CD14-positive monocyte (primary cell): Measurements from ENCODE around the gene MAVS. TPM values are rescaled to one million over a fixed set of nuclear protein-coding genes. Genes with fewer than 3 reads are reported as not detected.

ENCODE experiments used
- DNase-seq, 3 donors: peaks; one replicate each; pipeline ENCODE4 v3.0.0-alpha.2; 2011 to 2022
- H2AFZ ChIP-seq: 2 replicates; pipeline ENCODE4 v1.6.0; 2012; ENCODE audit warnings: mild to moderate bottlenecking, low read depth, low read length, inconsistent platforms; ENCODE audit not compliant: insufficient read depth, poor library complexity, severe bottlenecking
- H3K27ac ChIP-seq, 2 donors: 1 replicate in 1 of 2; 2 replicates in 1 of 2; pipeline ENCODE4 v1.5.1; 2012 to 2013; ENCODE audit warnings: low read length in 2 of 2, control low read depth in 1 of 2, inconsistent platforms in 1 of 2, low read depth in 1 of 2, mild to moderate bottlenecking in 1 of 2
- H3K27me3 ChIP-seq, 2 donors: one replicate each; pipeline versions ENCODE4 v1.6.0 to v1.6.1; 2011 to 2013; ENCODE audit warnings: low read length in 2 of 2; ENCODE audit not compliant: control insufficient read depth in 2 of 2, insufficient read depth in 2 of 2
- H3K36me3 ChIP-seq, 2 donors: replicated peaks in 1 of 2; 1 replicate in 1 of 2; 2 replicates in 1 of 2; pipeline versions ENCODE4 v1.5.1 to v1.6.1; 2012 to 2013; ENCODE audit warnings: low read length in 2 of 2, control low read depth in 1 of 2, inconsistent platforms in 1 of 2, mild to moderate bottlenecking in 1 of 2; ENCODE audit not compliant: insufficient read depth in 2 of 2, control insufficient read depth in 1 of 2
- H3K4me1 ChIP-seq, 2 donors: 1 replicate in 1 of 2; 2 replicates in 1 of 2; pipeline versions ENCODE4 v1.5.1 to v1.6.1; 2012 to 2013; ENCODE audit warnings: low read length in 2 of 2, control low read depth in 1 of 2, inconsistent platforms in 1 of 2, mild to moderate bottlenecking in 1 of 2, moderate library complexity in 1 of 2; ENCODE audit not compliant: insufficient read depth in 2 of 2, control insufficient read depth in 1 of 2
- H3K4me2 ChIP-seq: replicated peaks from 2 replicates; pipeline ENCODE3; 2012; ENCODE audit warnings: low read length, moderate library complexity, mild to moderate bottlenecking; ENCODE audit not compliant: poor library complexity, severe bottlenecking; ENCODE audit errors: extremely low read depth
- H3K4me3 ChIP-seq, 3 experiments: fragments of 200-600 bp in 1 of 3; sonication (generic) in 1 of 3; replicated peaks in 1 of 3; 1 replicate in 2 of 3; 2 replicates in 1 of 3; pipeline ENCODE4 v1.5.1; 2011 to 2013; ENCODE audit warnings: low read length in 3 of 3, mild to moderate bottlenecking in 3 of 3, control low read depth in 2 of 3, low read depth in 2 of 3, inconsistent platforms in 1 of 3, moderate library complexity in 1 of 3
- H3K79me2 ChIP-seq: 2 replicates; pipeline ENCODE4 v1.6.0; 2012; ENCODE audit warnings: mild to moderate bottlenecking, control low read depth, inconsistent platforms, low read length, moderate library complexity; ENCODE audit not compliant: insufficient read depth
- H3K9ac ChIP-seq: 2 replicates; pipeline ENCODE4 v1.6.0; 2017; ENCODE audit warnings: low read length, mild to moderate bottlenecking; ENCODE audit not compliant: insufficient read depth, poor library complexity, severe bottlenecking
- H3K9me3 ChIP-seq, 2 donors: replicated peaks in 1 of 2; 1 replicate in 1 of 2; 2 replicates in 1 of 2; pipeline versions ENCODE4 v1.5.1 to v1.6.1; 2012 to 2013; ENCODE audit warnings: low read length in 2 of 2, control low read depth in 1 of 2; ENCODE audit not compliant: control insufficient read depth in 1 of 2, insufficient read depth in 1 of 2
- H4K20me1 ChIP-seq: 2 replicates; pipeline ENCODE4 v1.6.0; 2012; ENCODE audit warnings: mild to moderate bottlenecking, low read length, control low read depth, moderate library complexity; ENCODE audit not compliant: insufficient read depth
- H3K27ac Mint-ChIP-seq, 7 donors: one replicate each; pipeline ENCODE4 v1.8.0; 2020; ENCODE audit warnings: mild to moderate bottlenecking in 7 of 7, mixed read lengths in 7 of 7, moderate library complexity in 6 of 7, inconsistent platforms in 2 of 7
- H3K27me3 Mint-ChIP-seq, 3 donors: one replicate each; pipeline ENCODE4 v1.8.0; 2021 to 2022; ENCODE audit warnings: low read depth in 3 of 3, mild to moderate bottlenecking in 3 of 3, mixed read lengths in 3 of 3, moderate library complexity in 3 of 3, inconsistent platforms in 1 of 3
- H3K36me3 Mint-ChIP-seq, 2 donors: one replicate each; pipeline ENCODE4 v1.8.0; 2020; ENCODE audit warnings: mixed read lengths in 2 of 2, inconsistent platforms in 1 of 2, mild to moderate bottlenecking in 1 of 2
- H3K4me1 Mint-ChIP-seq: one replicate; pipeline ENCODE4 v1.8.0; 2020; ENCODE audit warnings: mild to moderate bottlenecking, mixed read lengths
- H3K4me3 Mint-ChIP-seq, 2 donors: one replicate each; pipeline ENCODE4 v1.8.0; 2020; ENCODE audit warnings: mild to moderate bottlenecking in 2 of 2, mixed read lengths in 2 of 2, moderate library complexity in 1 of 2
- H3K9me3 Mint-ChIP-seq, 7 donors: one replicate each; pipeline ENCODE4 v1.8.0; 2020 to 2022; ENCODE audit warnings: mixed read lengths in 7 of 7, mild to moderate bottlenecking in 6 of 7, moderate library complexity in 6 of 7, inconsistent platforms in 2 of 7
- CTCF ChIP-seq: fragments of 200-600 bp; IDR thresholded peaks from one replicate; pipeline ENCODE4 v1.8.0; 2022; ENCODE audit warnings: antibody characterized with exemption, mild to moderate bottlenecking
- WGBS: methylation state at CpG from one replicate; pipeline ENCODE4 v1.1.5; 2013; ENCODE audit warnings: missing lambda C conversion rate; ENCODE audit not compliant: insufficient coverage; 5-methylcytosine and 5-hydroxymethylcytosine counted together
- intact Hi-C, 2 donors: fragments of 100-400 bp; cut with micrococcal nuclease; formaldehyde crosslinking; loops; one replicate each; pipeline versions ENCODE4 v1.15.0 to v1.15.1; 2023
- polyA plus RNA-seq, 3 donors: library from polyadenylated mRNA; depleted of rRNA in 1 of 3; unstranded in 2 of 3; stranded (reverse) in 1 of 3; fragments of 300-500 nt in 2 of 3; fragments of >200 nt in 1 of 3; fragmentation: Illumina TruSeq in 2 of 3; gene quantifications; 1 replicate in 2 of 3; 2 replicates in 1 of 3; pipeline ENCODE4 v1.2.3, GENCODE V29; 2012 to 2021
- small RNA-seq: library from RNA; depleted of rRNA; stranded (forward); fragments of <200 nt; gene quantifications from one replicate; pipeline ENCODE3, GENCODE V24; 2012; ENCODE audit warnings: low read depth; ENCODE audit not compliant: insufficient read length

Gene MAVS
- polyA plus RNA-seq, 3 donors: 1.8 to 16.6 (median 3.2) TPM

GRCh38 chr20:3925113-3925695, 78.6 kb downstream of the MAVS start:
- no peaks in the 10 kb centered on the region for H3K27me3 ChIP-seq
- intact Hi-C loops: loop anchor here (5.0 to 10.0 kb wide), 3 partner anchors 33 to 170 kb away; no protein-coding TSS in a partner anchor

More at GRCh38 chr20:3925113-3925695, 78.6 kb downstream of the MAVS start:
- H3K27ac Mint-ChIP-seq: peak overlapping the region; percentile 86 to 94 (median 89)
- 78% methylated on average over 10 of the region's 11 CpGs for WGBS
- Histone ChIP-seq H3K79me2 (peaks cover 77% of the 10 kb centered on the region), H3K4me2 (no peak overlapping the region), H3K4me1 (peaks cover 79 to 80% of the 10 kb centered on the region in 2 donors), H2AFZ (no peak overlapping the region), H3K9ac (no peak overlapping the region), H3K36me3 (peaks cover 39 to 46% of the 10 kb centered on the region in 2 donors), H3K9me3 (no peaks in the 10 kb centered on the region), H3K27ac (peak overlapping the region; percentile 76 to 84), H4K20me1 (peaks cover 88% of the 10 kb centered on the region), H3K4me3 (no peak overlapping the region)
- H3K4me3 Mint-ChIP-seq: no peak overlapping the region
- H3K36me3 Mint-ChIP-seq: peaks cover 44 to 61% of the 10 kb centered on the region in 2 donors
- no peak for TF ChIP-seq CTCF
- no peak for DNase-seq
- H3K4me1 Mint-ChIP-seq: peaks cover 80% of the 10 kb centered on the region
- H3K27me3 Mint-ChIP-seq: peaks cover 0 to 3% (median 0%) of the 10 kb centered on the region in 3 donors
- no peaks in the 10 kb centered on the region for H3K9me3 Mint-ChIP-seq

Small RNA genes within 50 kb of the gene (small RNA-seq; reads per million reads assigned to genes)
- gene MIR103A2: 38.5 reads per million, percentile 92 among the genes with 10 or more reads in this experiment

Other genes starting within 250 kb of the MAVS start
- not detected for gene GFRA4, start 183.4 kb upstream of the MAVS start, polyA plus RNA-seq
- gene ADAM33, start 164.8 kb upstream of the MAVS start, polyA plus RNA-seq: not detected
- gene SIGLEC1, start 134.2 kb upstream of the MAVS start, polyA plus RNA-seq: 10 to 100 TPM in 1 of 3 donors, 1 to 10 TPM in 2; 1.6 to 23.5 (median 2.5) TPM
- not detected for gene HSPA12B, start 114.1 kb upstream of the MAVS start, polyA plus RNA-seq
- gene ADISSP, start 79.1 kb upstream of the MAVS start, polyA plus RNA-seq: 10 to 100 TPM; 59.6 to 78.5 (median 68.5) TPM
- under 1 TPM in 1 of 3 donors, not detected in 2; 0.09 TPM for gene SPEF1, start 65.4 kb upstream of the MAVS start, polyA plus RNA-seq
- 10 to 100 TPM in 1 of 3 donors, 1 to 10 TPM in 2; 1.1 to 18.9 (median 1.4) TPM for gene CENPB, start 60.1 kb upstream of the MAVS start, polyA plus RNA-seq
- 10 to 100 TPM in 1 of 3 donors, 1 to 10 TPM in 2; 3.6 to 35.6 (median 4.0) TPM for gene CDC25B, start 50.5 kb upstream of the MAVS start, polyA plus RNA-seq
- 10 to 100 TPM in 1 of 3 donors, 1 to 10 TPM in 2; 6.6 to 10.8 (median 8.6) TPM for gene AP5S1, start 26.3 kb upstream of the MAVS start, polyA plus RNA-seq
- 10 to 100 TPM; 36.8 to 65.7 (median 48.0) TPM for gene PANK2, start 42.6 kb downstream of the MAVS start, polyA plus RNA-seq
- gene RNF24, start 168.7 kb downstream of the MAVS start, polyA plus RNA-seq: 10 to 100 TPM; 18.6 to 36.2 (median 24.3) TPM